ENCODE measurements around the gene COL9A2.

COL9A2 gene

DNA sequence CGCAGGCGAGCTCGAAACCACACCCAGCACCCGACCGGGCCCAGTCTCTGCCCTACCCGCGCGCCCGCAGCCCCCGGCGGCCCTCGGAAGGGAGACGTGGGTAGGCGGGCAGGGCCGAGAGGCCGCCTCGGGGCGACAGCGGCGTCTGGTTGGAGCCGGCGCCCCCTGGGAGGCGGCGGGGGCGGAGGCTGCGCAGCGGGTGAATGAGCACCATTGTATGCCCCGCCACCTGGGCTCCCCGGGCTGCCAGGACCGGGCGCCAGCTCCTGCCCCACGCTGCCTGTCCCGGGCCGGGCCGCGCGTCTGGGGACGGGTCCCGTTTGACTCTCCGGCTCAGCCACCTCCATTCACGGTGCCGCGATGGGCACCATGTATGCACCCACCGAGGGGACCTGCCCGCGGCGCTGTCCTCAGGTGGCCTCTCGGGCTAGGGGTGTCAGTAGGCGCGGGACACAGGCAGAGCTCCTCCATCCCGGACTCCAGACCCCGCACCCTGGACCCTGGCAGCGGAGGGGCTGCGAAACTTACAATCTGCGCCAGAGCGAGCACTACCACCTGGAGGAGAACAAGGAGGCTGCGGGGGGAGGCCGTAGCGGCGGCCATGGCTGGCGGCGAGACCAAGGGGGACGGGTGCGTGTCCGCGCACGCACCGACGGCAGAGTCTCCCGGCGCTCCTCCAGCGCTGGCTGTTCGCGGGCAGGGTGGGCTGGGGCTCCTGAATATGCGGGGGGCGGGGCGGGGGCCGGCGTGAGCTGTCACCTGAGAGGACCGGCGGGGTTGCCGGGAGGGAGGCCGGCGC is at the start of gene COL9A2:
COL9A2 (minus strand) TSS at position 692 of the 799 bp plus-strand sequence; CDS start at position 603, 89 bp downstream.
- H3K9me3 ChIP-seq (ENCODE audit: low read depth, low read length): no peaks in the 10 kb centered on the region
- H3K27ac ChIP-seq: no peak within 1 kb of the TSS
- TF ChIP-seq FOXP2 (optimal IDR thresholded peaks at IDR 0.05; ENCODE audit: control extremely low read depth, extremely low read length, insufficient read depth) (no peak), EZH2 (IDR thresholded peaks at IDR 0.05) (no peak), POLR2AphosphoS5 (IDR thresholded peaks at IDR 0.05; ENCODE audit: borderline replicate concordance, low read depth, low read length) (no peak; the same call in none of the 2 replicates)
- H3K36me3 ChIP-seq (ENCODE audit: insufficient read depth, low read length): no peaks in the 10 kb centered on the region
- peak within 1 kb of the TSS; percentile 38 for H3K4me3 ChIP-seq
- H3K9ac ChIP-seq (ENCODE audit: insufficient read length): no peak within 1 kb of the TSS
- DNase-seq (ENCODE audit: low read depth, low spot score): no peak

DNA sequence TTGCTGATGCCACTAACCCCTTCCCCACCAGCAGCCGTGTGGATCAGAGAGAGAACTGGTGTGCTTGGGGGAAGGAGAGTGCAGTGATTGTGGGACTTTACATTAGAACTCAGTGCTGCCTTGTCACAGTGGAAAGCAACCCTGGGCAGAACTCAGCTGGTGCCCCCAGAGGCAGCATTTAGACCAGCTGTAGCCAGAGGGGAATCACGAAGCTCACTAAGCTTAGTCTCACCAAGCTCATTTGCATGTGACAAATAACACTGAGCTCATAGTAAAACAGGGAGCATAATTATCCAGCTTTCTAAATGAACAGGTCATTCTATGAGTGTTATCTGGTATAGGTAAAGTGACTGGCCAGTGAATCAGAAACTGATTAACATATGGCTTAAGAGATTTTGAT is 46.6 kb upstream of the COL9A2 start:
- no peaks in the 10 kb centered on the region for H3K9me3 ChIP-seq (ENCODE audit: low read depth, low read length)
- DNase-seq (ENCODE audit: low read depth, low spot score): no peak
- H3K27ac ChIP-seq: no peak overlapping the region
- H3K9ac ChIP-seq (ENCODE audit: insufficient read length): no peak overlapping the region
- H3K4me3 ChIP-seq: no peak overlapping the region
- H3K36me3 ChIP-seq (ENCODE audit: insufficient read depth, low read length): no peaks in the 10 kb centered on the region
- TF ChIP-seq EZH2 (IDR thresholded peaks at IDR 0.05) (no peak), POLR2AphosphoS5 (IDR thresholded peaks at IDR 0.05; ENCODE audit: borderline replicate concordance, low read depth, low read length) (no peak), FOXP2 (optimal IDR thresholded peaks at IDR 0.05; ENCODE audit: control extremely low read depth, extremely low read length, insufficient read depth) (no peak)

DNA sequence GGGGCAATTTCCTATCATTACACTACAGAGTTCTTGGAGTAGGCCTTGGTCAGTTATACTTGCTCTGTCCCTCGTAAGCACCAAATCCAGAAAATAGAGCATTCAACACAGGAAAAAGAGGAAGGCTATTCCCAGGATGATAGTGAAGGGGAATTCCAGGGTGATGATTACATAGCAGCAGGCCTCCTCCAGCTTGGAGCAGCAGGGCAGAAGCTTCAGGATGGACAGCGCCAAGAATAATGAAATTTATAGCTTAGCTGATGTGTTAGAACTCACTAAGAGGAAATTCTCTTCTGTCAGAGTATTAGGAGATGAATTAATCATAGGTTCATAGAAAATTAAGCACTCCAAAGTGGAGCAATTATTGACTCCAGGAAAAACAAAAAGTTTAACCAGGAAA is 45.6 kb upstream of the COL9A2 start:
- no peak overlapping the region for H3K9ac ChIP-seq (ENCODE audit: insufficient read length)
- no peak overlapping the region for H3K27ac ChIP-seq
- peaks cover 2% of the 10 kb centered on the region; the same call in 1 of the 2 replicates for H3K9me3 ChIP-seq (ENCODE audit: low read depth, low read length)
- TF ChIP-seq FOXP2 (optimal IDR thresholded peaks at IDR 0.05; ENCODE audit: control extremely low read depth, extremely low read length, insufficient read depth) (no peak), POLR2AphosphoS5 (IDR thresholded peaks at IDR 0.05; ENCODE audit: borderline replicate concordance, low read depth, low read length) (no peak), EZH2 (IDR thresholded peaks at IDR 0.05) (no peak)
- DNase-seq (ENCODE audit: low read depth, low spot score): no peak
- H3K4me3 ChIP-seq: no peak overlapping the region
- H3K36me3 ChIP-seq (ENCODE audit: insufficient read depth, low read length): no peaks in the 10 kb centered on the region

DNA sequence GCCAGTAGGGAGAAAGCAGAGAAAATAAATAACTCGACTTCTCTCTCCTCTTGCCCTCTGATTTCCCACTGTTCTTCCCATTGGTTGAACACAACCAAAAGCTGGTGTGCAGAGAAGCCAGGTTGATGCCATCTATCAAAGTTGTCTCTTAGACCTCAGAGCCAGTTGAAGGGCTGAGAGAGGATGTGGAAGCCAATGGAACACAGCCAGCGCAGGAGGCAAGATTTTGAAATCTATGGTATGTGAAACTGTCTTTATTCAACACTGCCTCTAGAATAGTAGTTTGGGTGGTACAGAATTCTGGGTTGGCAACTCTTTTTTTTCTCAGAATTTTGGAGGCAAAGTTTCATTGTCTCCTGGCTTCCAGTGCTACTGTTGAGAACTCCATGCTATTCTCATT is 45.1 kb upstream of the COL9A2 start:
- H3K27ac ChIP-seq: no peak overlapping the region
- H3K9ac ChIP-seq (ENCODE audit: insufficient read length): no peak overlapping the region
- no peaks in the 10 kb centered on the region for H3K36me3 ChIP-seq (ENCODE audit: insufficient read depth, low read length)
- no peak overlapping the region for H3K4me3 ChIP-seq
- TF ChIP-seq EZH2 (IDR thresholded peaks at IDR 0.05): no peak
- TF ChIP-seq POLR2AphosphoS5 (IDR thresholded peaks at IDR 0.05; ENCODE audit: borderline replicate concordance, low read depth, low read length): no peak
- no peak for TF ChIP-seq FOXP2 (optimal IDR thresholded peaks at IDR 0.05; ENCODE audit: control extremely low read depth, extremely low read length, insufficient read depth)
- DNase-seq (ENCODE audit: low read depth, low spot score): no peak
- H3K9me3 ChIP-seq (ENCODE audit: low read depth, low read length): peaks cover 7% of the 10 kb centered on the region; the same call in 1 of the 2 replicates

DNA sequence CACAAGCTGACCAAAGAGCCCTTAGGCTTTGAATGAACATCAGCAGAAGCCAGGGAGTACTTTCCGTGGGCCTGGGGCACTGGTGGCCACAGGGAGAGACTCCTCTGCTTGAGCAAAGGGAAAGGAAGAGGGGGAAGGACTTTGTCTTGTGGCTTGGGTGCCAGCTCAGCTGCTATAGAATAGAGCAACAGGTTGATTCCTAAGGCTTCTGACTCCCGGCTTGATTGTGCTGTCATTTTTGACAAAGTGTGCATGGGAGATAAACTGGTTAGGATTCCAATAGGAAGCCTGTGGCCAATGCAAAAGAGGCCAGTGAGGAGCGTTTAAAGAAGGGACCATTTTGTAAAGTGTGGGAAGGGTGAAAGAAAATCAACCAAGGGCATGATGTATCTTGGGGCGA is 44.6 kb upstream of the COL9A2 start:
- Histone ChIP-seq H3K36me3 (ENCODE audit: insufficient read depth, low read length) (no peaks in the 10 kb centered on the region), H3K4me3 (no peak overlapping the region), H3K9me3 (ENCODE audit: low read depth, low read length) (peaks cover 7% of the 10 kb centered on the region; the same call in 1 of the 2 replicates), H3K9ac (ENCODE audit: insufficient read length) (no peak overlapping the region), H3K27ac (no peak overlapping the region)
- TF ChIP-seq EZH2 (IDR thresholded peaks at IDR 0.05): no peak
- no peak for TF ChIP-seq FOXP2 (optimal IDR thresholded peaks at IDR 0.05; ENCODE audit: control extremely low read depth, extremely low read length, insufficient read depth)
- no peak for TF ChIP-seq POLR2AphosphoS5 (IDR thresholded peaks at IDR 0.05; ENCODE audit: borderline replicate concordance, low read depth, low read length)
- no peak for DNase-seq (ENCODE audit: low read depth, low spot score)

DNA sequence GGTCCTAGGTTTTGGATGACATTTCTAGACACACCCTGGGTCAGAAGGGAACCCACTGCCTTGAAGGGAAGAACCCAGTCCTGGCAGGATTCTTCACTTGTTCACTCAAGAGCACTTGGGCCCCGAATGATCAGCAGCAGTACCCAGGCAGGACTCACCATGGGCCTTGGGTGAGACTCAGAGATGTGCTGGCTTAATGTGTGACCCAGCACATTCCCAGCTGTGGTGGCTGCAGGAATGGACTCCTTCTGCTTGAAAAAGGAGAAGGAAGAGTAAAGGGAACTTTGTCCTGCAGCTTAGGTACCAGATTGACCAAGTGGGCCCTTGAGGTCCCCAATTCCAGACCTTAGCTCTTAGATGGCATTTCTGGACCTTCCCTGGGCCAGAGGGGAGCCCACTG is 44.1 kb upstream of the COL9A2 start:
- DNase-seq (ENCODE audit: low read depth, low spot score): no peak
- Histone ChIP-seq H3K27ac (no peak overlapping the region), H3K4me3 (no peak overlapping the region), H3K9me3 (ENCODE audit: low read depth, low read length) (peaks cover 7% of the 10 kb centered on the region; the same call in 1 of the 2 replicates), H3K36me3 (ENCODE audit: insufficient read depth, low read length) (no peaks in the 10 kb centered on the region), H3K9ac (ENCODE audit: insufficient read length) (no peak overlapping the region)
- TF ChIP-seq EZH2 (IDR thresholded peaks at IDR 0.05) (no peak), POLR2AphosphoS5 (IDR thresholded peaks at IDR 0.05; ENCODE audit: borderline replicate concordance, low read depth, low read length) (no peak), FOXP2 (optimal IDR thresholded peaks at IDR 0.05; ENCODE audit: control extremely low read depth, extremely low read length, insufficient read depth) (no peak)

DNA sequence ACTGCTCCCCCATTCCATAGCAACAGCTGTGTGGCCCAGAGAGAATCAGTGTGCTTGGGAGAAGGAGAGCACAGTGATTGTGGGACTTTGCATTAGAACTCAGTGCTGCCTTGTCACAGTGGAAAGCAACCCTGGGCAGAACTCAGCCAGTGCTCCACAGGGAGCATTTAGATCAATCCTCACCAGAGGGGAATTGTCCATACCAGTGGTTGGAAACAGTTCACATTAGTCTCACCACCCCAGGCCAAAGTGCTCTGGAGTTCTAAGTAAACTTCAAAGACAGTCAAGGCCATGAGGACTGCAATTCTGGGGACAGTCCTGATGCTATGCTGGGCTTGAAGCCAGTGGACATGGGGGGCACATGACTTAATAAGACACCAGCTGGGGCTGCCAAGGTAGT is 43.5 kb upstream of the COL9A2 start:
- no peaks in the 10 kb centered on the region for H3K36me3 ChIP-seq (ENCODE audit: insufficient read depth, low read length)

DNA sequence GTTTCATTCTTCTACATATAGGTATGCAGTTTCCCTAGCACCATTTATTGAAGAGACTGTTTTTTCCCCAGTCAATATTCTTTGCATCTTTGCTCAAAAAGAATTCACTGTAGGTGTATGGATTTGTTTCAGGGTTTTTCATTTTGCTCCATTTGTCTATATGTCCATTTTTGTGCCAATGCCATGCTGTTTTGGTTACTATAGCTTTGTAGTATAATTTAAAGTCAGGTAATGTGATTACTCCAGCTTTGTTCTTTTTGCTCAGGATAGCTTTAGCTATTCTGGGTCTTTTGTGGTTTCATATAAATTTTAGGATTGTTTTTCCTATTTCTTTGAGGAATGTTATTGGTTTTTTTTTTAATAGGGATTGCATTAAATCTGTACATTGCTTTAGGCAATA is 40.5 kb upstream of the COL9A2 start:
- H3K27ac ChIP-seq: no peak overlapping the region
- DNase-seq (ENCODE audit: low read depth, low spot score): no peak
- no peak for TF ChIP-seq POLR2AphosphoS5 (IDR thresholded peaks at IDR 0.05; ENCODE audit: borderline replicate concordance, low read depth, low read length)
- no peak for TF ChIP-seq EZH2 (IDR thresholded peaks at IDR 0.05)
- TF ChIP-seq FOXP2 (optimal IDR thresholded peaks at IDR 0.05; ENCODE audit: control extremely low read depth, extremely low read length, insufficient read depth): no peak

More for the DNA sequence above, 43.5 kb upstream of the COL9A2 start:
- DNase-seq (ENCODE audit: low read depth, low spot score): no peak
- no peak overlapping the region for H3K9ac ChIP-seq (ENCODE audit: insufficient read length)
- H3K4me3 ChIP-seq: no peak overlapping the region
- H3K27ac ChIP-seq: no peak overlapping the region
- no peak for TF ChIP-seq FOXP2 (optimal IDR thresholded peaks at IDR 0.05; ENCODE audit: control extremely low read depth, extremely low read length, insufficient read depth)
- TF ChIP-seq POLR2AphosphoS5 (IDR thresholded peaks at IDR 0.05; ENCODE audit: borderline replicate concordance, low read depth, low read length): no peak
- no peak for TF ChIP-seq EZH2 (IDR thresholded peaks at IDR 0.05)
- H3K9me3 ChIP-seq (ENCODE audit: low read depth, low read length): peaks cover 7% of the 10 kb centered on the region; the same call in 1 of the 2 replicates

More for the DNA sequence above, 40.5 kb upstream of the COL9A2 start:
- H3K36me3 ChIP-seq (ENCODE audit: insufficient read depth, low read length): no peaks in the 10 kb centered on the region
- H3K9ac ChIP-seq (ENCODE audit: insufficient read length): no peak overlapping the region
- peaks cover 7% of the 10 kb centered on the region; the same call in 1 of the 2 replicates for H3K9me3 ChIP-seq (ENCODE audit: low read depth, low read length)
- H3K4me3 ChIP-seq: no peak overlapping the region
